Sigmoid colon (tissue), 7 donors: Measurements from ENCODE around the gene CAGE1. TPM values are rescaled to one million over a fixed set of nuclear protein-coding genes. Genes with fewer than 3 reads are reported as not detected.

Experiments
- DNase-seq: peaks from one replicate; pipeline ENCODE4 v3.0.0-alpha.2; 2019
- H3K27ac ChIP-seq, 4 donors: fragments of 200-600 bp; sonication (generic); one replicate each; pipeline ENCODE4 v1.5.1; 2016 to 2019; ENCODE audit warnings: mild to moderate bottlenecking in 1 of 4
- H3K27me3 ChIP-seq, 3 donors: fragments of 200-600 bp; sonication (generic); one replicate each; pipeline ENCODE4 v1.5.1; 2019; ENCODE audit warnings: mild to moderate bottlenecking in 1 of 3
- H3K36me3 ChIP-seq, 4 donors: fragments of 200-600 bp; sonication (generic); one replicate each; pipeline ENCODE4 v1.5.1; 2016 to 2019
- H3K4me1 ChIP-seq, 4 donors: fragments of 200-600 bp; sonication (generic); one replicate each; pipeline ENCODE4 v1.5.1; 2017 to 2019
- H3K4me3 ChIP-seq, 4 donors: fragments of 200-600 bp; sonication (generic); one replicate each; pipeline ENCODE4 v1.5.1; 2017 to 2019; ENCODE audit warnings: mild to moderate bottlenecking in 2 of 4, moderate library complexity in 1 of 4
- H3K9me3 ChIP-seq, 4 donors: fragments of 200-600 bp in 3 of 4; sonication (generic) in 3 of 4; one replicate each; pipeline versions ENCODE4 v1.5.1 to v1.6.1; 2013 to 2019
- EP300 ChIP-seq, 4 donors: sonication (generic); formaldehyde crosslinking; IDR thresholded peaks; one replicate each; pipeline ENCODE4 v1.6.1; 2017; ENCODE audit warnings: antibody characterized with exemption in 4 of 4
- POLR2A ChIP-seq, 2 donors: fragments of 450-650 bp; IDR thresholded peaks; one replicate each; pipeline ENCODE4 v1.6.1; 2016; ENCODE audit warnings: antibody characterized with exemption in 2 of 2, mild to moderate bottlenecking in 2 of 2, moderate library complexity in 2 of 2
- POLR2AphosphoS5 ChIP-seq, 4 donors: sonication (generic); formaldehyde crosslinking; IDR thresholded peaks; one replicate each; pipeline ENCODE4 v1.6.1; 2017; ENCODE audit warnings: antibody characterized with exemption in 4 of 4
- WGBS, 2 donors: extraction: QIAGEN DNeasy Blood & Tissue Kit; methylation state at CpG; one replicate each; pipeline ENCODE4 v1.1.7; 2013; 5-methylcytosine and 5-hydroxymethylcytosine counted together
- intact Hi-C: fragments of 100-400 bp; cut with DNase I; formaldehyde crosslinking; loops from one replicate; pipeline ENCODE4 v1.15.1; 2023
- polyA plus RNA-seq, 3 donors: library from polyadenylated mRNA; stranded (reverse); fragments of 200-250 nt; gene quantifications; one replicate each; pipeline ENCODE4 v1.2.3, GENCODE V29; 2013
- total RNA-seq, 4 donors: library from RNA; depleted of rRNA; stranded (reverse); fragments of >200 nt; gene quantifications; one replicate each; pipeline ENCODE4 v1.1.0, GENCODE V29; 2016
- TF ChIP-seq, protein P1 (sequence below), 4 experiments: fragments of 450-650 bp in 3 of 4; fragments of 200-600 bp in 1 of 4; IDR thresholded peaks; one replicate each; pipeline ENCODE4 v1.5.1; 2016 to 2019; ENCODE audit warnings: antibody characterized with exemption in 4 of 4, mild to moderate bottlenecking in 3 of 4, moderate library complexity in 2 of 4
- donor health status: healthy with polysubstance abuse.
- donor health status: Bipolar disorder and iron deficiency.
- donor health status: healthy.

Gene CAGE1
- total and polyA plus RNA-seq, 7 donors = 0.04 TPM; not detected in 6

DNA sequence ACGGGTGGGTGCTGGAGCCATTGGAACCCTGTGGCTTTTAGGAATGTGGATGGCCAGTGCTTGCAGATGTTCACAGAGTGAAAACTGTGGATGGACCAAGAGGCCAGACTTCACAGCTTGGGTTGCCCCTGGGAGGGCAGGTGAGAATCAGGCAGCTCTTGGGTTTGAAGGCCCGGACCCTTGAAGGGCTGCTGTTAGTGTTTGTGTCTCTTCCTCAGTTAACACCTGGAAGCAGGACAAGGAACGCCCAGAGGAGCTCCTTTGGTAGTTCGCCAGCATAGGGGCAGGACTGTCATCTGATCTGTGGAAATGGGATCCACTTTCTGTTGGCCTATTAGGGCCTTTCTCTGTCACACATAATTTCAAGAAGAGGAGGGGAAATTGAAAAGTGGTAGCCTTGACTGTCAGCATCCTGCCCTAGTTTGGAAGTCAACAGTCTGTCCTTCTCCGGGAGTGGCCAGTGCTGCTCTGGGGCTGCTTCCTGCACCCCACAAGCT is 43.6 kb upstream of the CAGE1 start:
- Histone ChIP-seq H3K27ac (no peak overlapping the region), H3K27me3 (peaks cover 0 to 9% (median 0%) of the 10 kb centered on the region in 3 donors), H3K36me3 (no peaks in the 10 kb centered on the region), H3K9me3 (no peaks in the 10 kb centered on the region), H3K4me1 (no peaks in the 10 kb centered on the region), H3K4me3 (no peak overlapping the region)
- no peak for DNase-seq
- no peak for TF ChIP-seq EP300 (IDR thresholded peaks at IDR 0.05)
- TF ChIP-seq, protein P1, sequence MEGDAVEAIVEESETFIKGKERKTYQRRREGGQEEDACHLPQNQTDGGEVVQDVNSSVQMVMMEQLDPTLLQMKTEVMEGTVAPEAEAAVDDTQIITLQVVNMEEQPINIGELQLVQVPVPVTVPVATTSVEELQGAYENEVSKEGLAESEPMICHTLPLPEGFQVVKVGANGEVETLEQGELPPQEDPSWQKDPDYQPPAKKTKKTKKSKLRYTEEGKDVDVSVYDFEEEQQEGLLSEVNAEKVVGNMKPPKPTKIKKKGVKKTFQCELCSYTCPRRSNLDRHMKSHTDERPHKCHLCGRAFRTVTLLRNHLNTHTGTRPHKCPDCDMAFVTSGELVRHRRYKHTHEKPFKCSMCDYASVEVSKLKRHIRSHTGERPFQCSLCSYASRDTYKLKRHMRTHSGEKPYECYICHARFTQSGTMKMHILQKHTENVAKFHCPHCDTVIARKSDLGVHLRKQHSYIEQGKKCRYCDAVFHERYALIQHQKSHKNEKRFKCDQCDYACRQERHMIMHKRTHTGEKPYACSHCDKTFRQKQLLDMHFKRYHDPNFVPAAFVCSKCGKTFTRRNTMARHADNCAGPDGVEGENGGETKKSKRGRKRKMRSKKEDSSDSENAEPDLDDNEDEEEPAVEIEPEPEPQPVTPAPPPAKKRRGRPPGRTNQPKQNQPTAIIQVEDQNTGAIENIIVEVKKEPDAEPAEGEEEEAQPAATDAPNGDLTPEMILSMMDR (IDR thresholded peaks at IDR 0.05) = no peak
- 81 to 87% methylated on average over 5 of the region's 5 CpGs for WGBS, 2 donors
- intact Hi-C loops = no loop called here

DNA sequence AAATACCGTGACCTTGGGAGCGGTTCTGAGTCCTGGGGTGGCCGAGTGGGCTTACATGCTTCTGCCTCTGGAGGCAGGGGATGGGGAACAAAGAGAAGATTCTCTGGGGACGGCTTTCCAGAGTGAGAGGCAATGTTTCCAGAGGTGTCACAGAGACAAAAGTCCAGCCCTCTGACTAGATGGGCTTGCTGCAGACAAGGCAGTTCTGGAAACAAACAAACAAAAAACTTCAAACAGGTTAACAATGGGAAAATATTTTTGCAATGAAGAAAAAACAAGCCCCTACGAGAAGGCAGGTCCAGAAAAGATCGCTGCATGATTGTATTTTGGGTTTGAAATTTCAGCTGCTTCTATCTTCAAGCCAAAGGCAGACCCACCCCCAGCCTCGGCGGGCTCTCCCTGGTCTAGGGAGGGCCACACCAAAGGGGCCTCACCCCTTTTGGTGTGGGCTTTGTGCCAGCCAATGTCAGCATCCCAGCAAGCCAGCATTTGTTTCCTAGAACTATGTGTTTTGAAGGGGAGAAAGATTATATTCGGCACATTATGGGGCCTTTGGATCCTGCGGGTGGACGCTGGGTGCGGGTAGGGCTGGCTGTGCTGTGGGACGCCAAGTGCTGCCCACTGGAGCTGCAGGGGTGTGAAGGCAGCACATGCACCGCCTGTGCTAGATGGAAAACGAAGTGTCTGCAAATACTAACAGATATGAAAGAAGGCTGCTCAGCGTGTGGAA is 43.0 kb upstream of the CAGE1 start:
- no peaks in the 10 kb centered on the region for H3K36me3 ChIP-seq
- H3K27me3 ChIP-seq = peaks cover 0 to 9% (median 0%) of the 10 kb centered on the region in 3 donors
- WGBS, 2 donors = 86 to 89% methylated on average over 16 of the region's 16 CpGs
- no peak for TF ChIP-seq EP300 (IDR thresholded peaks at IDR 0.05)
- no peak for TF ChIP-seq POLR2AphosphoS5 (IDR thresholded peaks at IDR 0.05)
- TF ChIP-seq, protein P1 (IDR thresholded peaks at IDR 0.05) = no peak
- no peak for TF ChIP-seq POLR2A (IDR thresholded peaks at IDR 0.05)
- intact Hi-C loops = no loop called here
- no peak for DNase-seq
- H3K27ac ChIP-seq = no peak overlapping the region
- no peaks in the 10 kb centered on the region for H3K4me1 ChIP-seq
- no peak overlapping the region for H3K4me3 ChIP-seq
- H3K9me3 ChIP-seq = no peaks in the 10 kb centered on the region

DNA sequence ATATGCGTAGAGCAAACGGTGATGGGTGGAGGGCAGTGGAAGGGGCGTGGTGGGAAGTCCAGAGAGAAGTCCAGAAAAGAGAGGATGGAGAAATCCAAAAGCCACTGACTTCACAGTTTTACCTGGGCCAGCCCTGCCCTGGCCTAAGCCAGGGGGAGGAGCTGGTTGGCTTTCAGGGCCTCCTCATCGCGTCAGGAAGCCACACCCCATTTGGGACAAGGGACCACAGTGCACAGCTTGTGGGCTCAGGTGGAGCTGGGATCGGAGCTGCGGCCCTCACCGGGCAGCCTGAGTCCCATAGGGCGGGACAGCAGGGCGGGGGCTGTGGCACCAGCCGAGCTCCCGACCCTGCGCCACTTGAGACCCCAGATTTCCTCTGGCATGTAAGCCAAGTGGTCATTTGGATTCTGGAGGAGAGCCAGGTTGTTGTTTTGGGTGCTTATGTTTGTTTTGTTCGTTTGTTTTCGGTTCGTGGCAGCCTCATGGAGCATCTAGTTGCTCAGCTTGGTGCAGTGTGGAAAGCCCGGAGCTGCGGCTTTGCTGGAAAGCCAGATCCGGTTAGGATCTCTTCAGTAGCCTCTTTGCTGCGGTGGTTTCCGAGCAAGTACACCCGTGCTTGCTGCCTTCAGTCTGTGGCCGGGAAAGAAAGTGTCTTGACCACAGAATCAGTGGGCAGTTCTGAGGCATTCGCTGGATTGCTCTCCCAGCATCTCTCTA is 42.3 kb upstream of the CAGE1 start:
- Histone ChIP-seq H3K27ac (no peak overlapping the region), H3K36me3 (no peaks in the 10 kb centered on the region), H3K9me3 (no peaks in the 10 kb centered on the region), H3K4me3 (no peak overlapping the region), H3K27me3 (peaks cover 0 to 9% (median 0%) of the 10 kb centered on the region in 3 donors), H3K4me1 (peaks cover 0 to 6% (median 0%) of the 10 kb centered on the region in 4 donors)
- no peak for DNase-seq
- TF ChIP-seq EP300 (IDR thresholded peaks at IDR 0.05) = no peak
- TF ChIP-seq, protein P1 (IDR thresholded peaks at IDR 0.05) = no peak
- no peak for TF ChIP-seq POLR2A (IDR thresholded peaks at IDR 0.05)
- no peak for TF ChIP-seq POLR2AphosphoS5 (IDR thresholded peaks at IDR 0.05)
- intact Hi-C loops = no loop called here
- WGBS, 2 donors = 79% methylated on average over 24 of the region's 24 CpGs

DNA sequence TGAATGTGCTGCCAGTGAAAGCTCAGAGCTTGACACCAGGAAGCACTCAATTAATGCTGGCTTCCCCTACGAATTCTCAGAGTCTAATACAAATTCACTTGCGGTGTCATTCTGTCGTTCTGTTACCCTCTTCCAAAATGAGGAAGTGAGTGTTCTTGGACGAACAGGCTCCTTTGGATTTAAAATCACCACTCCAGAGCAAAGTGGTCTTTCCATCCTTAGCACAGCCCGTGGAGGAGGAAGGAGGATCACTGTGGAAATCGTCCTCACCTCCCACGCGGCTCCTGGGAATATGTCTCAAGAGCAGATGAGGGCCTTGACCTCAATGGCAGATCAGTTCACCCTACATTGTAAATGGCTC is 41.8 kb upstream of the CAGE1 start:
- Histone ChIP-seq H3K36me3 (no peaks in the 10 kb centered on the region), H3K4me1 (peaks cover 0 to 6% (median 0%) of the 10 kb centered on the region in 4 donors), H3K27ac (no peak overlapping the region), H3K4me3 (no peak overlapping the region), H3K27me3 (peaks cover 0 to 9% (median 0%) of the 10 kb centered on the region in 3 donors), H3K9me3 (no peaks in the 10 kb centered on the region)
- TF ChIP-seq EP300 (IDR thresholded peaks at IDR 0.05) (no peak), POLR2AphosphoS5 (IDR thresholded peaks at IDR 0.05) (no peak), POLR2A (IDR thresholded peaks at IDR 0.05) (no peak)
- TF ChIP-seq, protein P1 (IDR thresholded peaks at IDR 0.05) = no peak
- WGBS, 2 donors = 59 to 88% methylated on average over 8 of the region's 8 CpGs
- intact Hi-C loops = no loop called here
- no peak for DNase-seq
